ENCODE measurements around the gene DISC1. TPM values are rescaled to one million over a fixed set of nuclear protein-coding genes. Genes with fewer than 3 reads are reported as not detected.

The DISC1 gene
- total RNA-seq, 1 experiment from 2014 or later, result 1.8 TPM

GRCh38 chr1:231927431-231927830, 300.8 kb downstream of the DISC1 start:
- Histone ChIP-seq H3K36me3 (ENCODE audit: insufficient read depth, low read length, poor library complexity, severe bottlenecking) (no peaks in the 10 kb centered on the region), H3K27me3 (replicated peaks; ENCODE audit: insufficient read depth, low read depth, low read length, poor library complexity) (no peaks in the 10 kb centered on the region), H3K4me1 (ENCODE audit: insufficient read depth, low read length, poor library complexity, severe bottlenecking) (peaks cover 17% of the 10 kb centered on the region), H3K4me3 (ENCODE audit: low read depth, low read length, poor library complexity, severe bottlenecking) (no peak overlapping the region), H3K9me3 (ENCODE audit: low read depth, low read length, poor library complexity, severe bottlenecking) (peaks cover 8% of the 10 kb centered on the region), H3K27ac (ENCODE audit: low read depth, low read length, poor library complexity, severe bottlenecking) (no peak overlapping the region)
- BruUV-seq (replicated peaks), result no TSS peak
- TF ChIP-seq CTCF (conservative IDR thresholded peaks at IDR 0.05; ENCODE audit: low read depth, low read length) (no peak), EZH2 (IDR thresholded peaks at IDR 0.05; ENCODE audit: borderline replicate concordance, low read depth, low read length, poor library complexity, severe bottlenecking) (no peak)
- intact Hi-C loops (cut with micrococcal nuclease; ENCODE audit: unreplicated experiment), result no loop called here
- DNase-seq (ENCODE audit: low spot score), result no peak
- POLR2A ChIA-PET (ENCODE audit: low non-redundant PET), result no interaction called here
- CTCF ChIA-PET, result no interaction called here

- Histone ChIP-seq H3K27me3 (replicated peaks; ENCODE audit: insufficient read depth, low read depth, low read length, poor library complexity) (no peaks in the 10 kb centered on the region), H3K9me3 (ENCODE audit: low read depth, low read length, poor library complexity, severe bottlenecking) (peaks cover 10% of the 10 kb centered on the region), H3K4me1 (ENCODE audit: insufficient read depth, low read length, poor library complexity, severe bottlenecking) (peaks cover 20% of the 10 kb centered on the region), H3K36me3 (ENCODE audit: insufficient read depth, low read length, poor library complexity, severe bottlenecking) (no peaks in the 10 kb centered on the region), H3K4me3 (ENCODE audit: low read depth, low read length, poor library complexity, severe bottlenecking) (no peak overlapping the region), H3K27ac (ENCODE audit: low read depth, low read length, poor library complexity, severe bottlenecking) (peak overlapping the region; percentile 46)
- intact Hi-C loops (cut with micrococcal nuclease; ENCODE audit: unreplicated experiment), result no loop called here
- no TSS peak for BruUV-seq (replicated peaks)
- TF ChIP-seq EZH2 (IDR thresholded peaks at IDR 0.05; ENCODE audit: borderline replicate concordance, low read depth, low read length, poor library complexity, severe bottlenecking) (no peak), CTCF (conservative IDR thresholded peaks at IDR 0.05; ENCODE audit: low read depth, low read length) (no peak)
- peak; percentile 74 for DNase-seq (ENCODE audit: low spot score)
- ChIA-PET CTCF (no interaction called here), POLR2A (ENCODE audit: low non-redundant PET) (no interaction called here)
These were observed 302.7 kb downstream of the DISC1 start for GRCh38 chr1:231929311-231929710.

GRCh38 chr1:231930257-231930947, 303.8 kb downstream of the DISC1 start:
- Histone ChIP-seq H3K4me3 (ENCODE audit: low read depth, low read length, poor library complexity, severe bottlenecking) (no peak overlapping the region), H3K9me3 (ENCODE audit: low read depth, low read length, poor library complexity, severe bottlenecking) (peaks cover 10% of the 10 kb centered on the region), H3K27ac (ENCODE audit: low read depth, low read length, poor library complexity, severe bottlenecking) (peak overlapping the region; percentile 46), H3K36me3 (ENCODE audit: insufficient read depth, low read length, poor library complexity, severe bottlenecking) (no peaks in the 10 kb centered on the region), H3K27me3 (replicated peaks; ENCODE audit: insufficient read depth, low read depth, low read length, poor library complexity) (no peaks in the 10 kb centered on the region), H3K4me1 (ENCODE audit: insufficient read depth, low read length, poor library complexity, severe bottlenecking) (peaks cover 31% of the 10 kb centered on the region)
- POLR2A ChIA-PET (ENCODE audit: low non-redundant PET), result no interaction called here
- no TSS peak for BruUV-seq (replicated peaks)
- DNase-seq (ENCODE audit: low spot score), result no peak
- TF ChIP-seq EZH2 (IDR thresholded peaks at IDR 0.05; ENCODE audit: borderline replicate concordance, low read depth, low read length, poor library complexity, severe bottlenecking) (no peak), CTCF (conservative IDR thresholded peaks at IDR 0.05; ENCODE audit: low read depth, low read length) (no peak)
- intact Hi-C loops (cut with micrococcal nuclease; ENCODE audit: unreplicated experiment), result no loop called here
- CTCF ChIA-PET, result no interaction called here
